T47D (cell line): ENCODE data around the gene TAF11L6.
"Not testable (repeated sequence)": the region's sequence is repeated elsewhere in the genome, so short reads cannot be mapped to it uniquely, and the experiment has no call there.

Experiments used
- DNase-seq, 2 experiments: peaks; one replicate each; pipeline versions ENCODE4 v3.0.0 to v3.0.0-alpha.2; 2011 to 2012; ENCODE audit warnings: low read depth in 1 of 2, low spot score in 1 of 2
- JUND ChIP-seq: IDR thresholded peaks from 2 replicates; pipeline ENCODE4 v1.6.1; 2012; ENCODE audit warnings: low read depth
- in situ Hi-C: cut with HindIII; loops from 2 replicates; pipeline ENCODE4 v1.10.0; 2016; ENCODE audit warnings: low sequenced_read_pairs, low pct_unique_long_range_greater_than_20kb

TAF11L6 gene

GRCh38 chr5:17528369-17528768 is at the start of gene TAF11L6:
Gene TAF11L6 (plus strand): TSS chr5:17528669.
- DNase-seq: not testable (repeated sequence)

DNA sequence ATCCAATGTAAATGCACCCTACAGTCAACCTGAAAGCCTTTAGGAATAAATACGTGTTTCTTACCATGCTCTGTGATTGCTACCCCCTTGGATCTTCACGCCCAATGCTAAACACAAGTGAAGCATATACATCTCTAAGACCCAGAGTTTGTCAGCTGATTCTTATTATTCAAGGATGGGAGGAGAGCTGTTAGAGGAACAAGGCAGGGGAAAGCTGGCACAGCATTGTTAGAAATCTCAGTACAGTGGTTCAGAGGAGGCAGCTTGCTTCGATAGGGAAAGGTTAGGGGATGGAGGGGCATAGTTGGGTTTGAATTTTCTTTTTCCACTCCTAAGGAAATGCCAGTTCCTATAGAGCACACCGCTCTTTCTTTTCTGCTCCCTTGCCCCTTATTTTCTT is 47.1 kb upstream of the TAF11L6 start:
- no peak for DNase-seq
- no peak for TF ChIP-seq JUND
- in situ Hi-C loops: no loop called here

More at GRCh38 chr5:17528369-17528768, at the start of gene TAF11L6:
- in situ Hi-C loops: not testable (repeated sequence)

DNA sequence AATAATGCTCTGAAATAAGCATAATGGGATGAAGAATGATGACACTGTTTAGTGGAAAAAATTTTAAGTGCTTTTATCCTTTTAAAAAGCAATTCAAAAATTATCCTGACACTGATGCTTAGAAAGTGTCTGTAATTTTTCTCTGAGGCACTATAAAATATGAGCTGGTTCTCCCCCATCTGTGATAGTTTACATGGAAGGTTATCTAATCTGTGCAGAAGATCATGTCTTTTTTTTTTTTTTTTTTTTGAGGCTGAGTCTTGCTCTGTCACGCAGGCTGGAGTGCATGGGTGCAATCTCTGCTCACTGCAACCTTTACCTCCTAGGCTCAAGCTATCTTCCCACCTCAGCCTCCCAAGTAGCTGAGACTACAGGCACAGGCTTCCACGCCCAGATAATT is 45.7 kb upstream of the TAF11L6 start:
- no peak for DNase-seq
- in situ Hi-C loops: no loop called here
- no peak for TF ChIP-seq JUND

- in situ Hi-C loops, DNase-seq: not testable (repeated sequence)
These were observed 41.9 kb upstream of the TAF11L6 start for GRCh38 chr5:17486464-17487173.

GRCh38 chr5:17487174-17487512 is 41.3 kb upstream of the TAF11L6 start:
- no peak for DNase-seq
- in situ Hi-C loops: no loop called here
- no peak for TF ChIP-seq JUND

DNA sequence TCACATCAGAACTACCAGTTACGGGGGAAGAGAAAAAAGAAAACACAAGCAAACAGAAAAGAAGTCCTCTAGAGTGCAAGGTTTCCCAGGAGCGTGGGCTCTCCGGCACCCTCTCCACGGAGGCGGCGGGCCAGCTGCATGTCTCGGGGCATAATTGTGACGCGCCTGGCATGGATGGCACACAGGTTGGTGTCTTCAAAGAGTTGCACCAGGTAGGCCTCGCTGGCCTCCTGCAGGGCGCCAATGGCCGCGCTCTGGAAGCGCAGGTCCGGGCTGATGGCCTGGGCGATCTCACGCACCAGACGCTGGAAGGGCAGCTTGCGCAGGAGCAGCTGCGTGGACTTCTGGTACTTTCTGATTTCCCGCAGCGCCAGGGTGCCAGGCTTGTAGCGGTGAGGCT is 37.2 kb upstream of the TAF11L6 start:
- in situ Hi-C loops, DNase-seq: not testable (repeated sequence)

GRCh38 chr5:17492770-17493169 is 35.7 kb upstream of the TAF11L6 start:
- in situ Hi-C loops: no loop called here
- DNase-seq: no peak
- TF ChIP-seq JUND: no peak

DNA sequence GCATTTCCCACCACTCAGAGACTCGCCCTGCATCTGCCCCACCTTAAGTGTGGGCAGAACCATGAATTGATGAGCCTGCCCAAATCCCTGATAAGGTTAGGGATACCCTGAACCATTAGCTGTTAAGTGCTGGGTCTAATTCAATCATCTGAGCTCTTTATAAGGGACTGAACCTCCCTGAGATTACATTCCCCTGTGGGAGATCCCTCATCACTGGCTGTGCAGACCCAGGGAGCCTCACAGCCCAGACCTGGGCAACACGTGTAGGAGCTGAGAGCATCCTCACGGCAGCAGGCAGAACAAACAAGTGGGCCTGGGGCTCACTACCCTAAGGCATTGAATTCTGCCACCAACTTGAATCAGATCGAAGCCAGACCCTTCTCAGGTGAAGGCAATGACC is 31.0 kb upstream of the TAF11L6 start:
- no peak for TF ChIP-seq JUND
- in situ Hi-C loops: no loop called here
- DNase-seq: no peak

DNA sequence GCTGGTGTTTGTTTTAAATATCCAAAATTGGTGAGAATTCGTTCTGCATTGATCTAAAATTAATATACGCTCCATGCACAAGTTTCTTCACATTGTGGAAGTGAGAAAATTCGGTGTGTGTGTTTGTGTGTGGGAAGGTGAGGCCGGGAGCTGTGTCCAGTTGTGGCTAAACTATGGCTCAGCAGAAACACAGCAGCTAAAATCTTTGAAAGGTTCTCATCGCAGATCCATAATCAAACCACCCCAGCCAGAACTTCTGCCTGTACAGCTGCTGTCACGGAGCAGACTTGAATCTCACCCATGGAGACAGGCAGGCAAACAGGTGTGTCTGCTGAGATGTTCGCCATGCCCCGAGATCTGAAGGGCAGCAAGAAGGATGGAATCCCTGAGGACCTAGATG is 30.5 kb upstream of the TAF11L6 start, which contains the start of gene TAF11L2:
TSS of gene TAF11L2 (plus strand) at position 301 of the 400 bp plus-strand sequence.
- in situ Hi-C loops, DNase-seq: not testable (repeated sequence)

DNA sequence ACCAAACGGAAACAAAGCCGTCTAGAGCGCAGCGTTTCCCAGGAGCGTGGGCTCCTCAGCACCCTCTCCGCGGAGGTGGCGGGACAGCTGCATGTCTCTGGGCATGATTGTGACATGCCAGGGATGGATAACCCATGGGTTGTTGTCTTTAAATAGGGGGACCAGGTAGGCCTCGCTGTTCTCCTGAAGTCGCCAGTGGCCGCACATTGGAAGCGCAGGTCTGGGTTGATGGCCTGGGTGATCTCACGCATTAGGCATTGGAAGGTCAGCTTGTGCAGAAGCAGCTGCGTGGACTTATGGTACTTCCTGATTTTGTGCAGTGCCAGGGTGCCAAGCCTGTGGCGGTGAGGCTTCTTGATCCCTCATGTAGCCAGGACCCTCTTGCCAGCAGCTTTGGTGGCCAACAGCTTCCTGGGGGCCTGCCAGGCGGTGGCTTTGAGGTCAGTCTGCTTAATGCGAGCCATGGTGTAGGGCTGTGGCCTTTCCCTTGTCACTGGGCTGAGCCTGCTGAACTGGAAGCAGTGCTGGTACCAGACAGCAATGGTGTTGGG is 16.6 kb upstream of the TAF11L6 start:
- no peak for TF ChIP-seq JUND
- no peak for DNase-seq
- in situ Hi-C loops: no loop called here

DNA sequence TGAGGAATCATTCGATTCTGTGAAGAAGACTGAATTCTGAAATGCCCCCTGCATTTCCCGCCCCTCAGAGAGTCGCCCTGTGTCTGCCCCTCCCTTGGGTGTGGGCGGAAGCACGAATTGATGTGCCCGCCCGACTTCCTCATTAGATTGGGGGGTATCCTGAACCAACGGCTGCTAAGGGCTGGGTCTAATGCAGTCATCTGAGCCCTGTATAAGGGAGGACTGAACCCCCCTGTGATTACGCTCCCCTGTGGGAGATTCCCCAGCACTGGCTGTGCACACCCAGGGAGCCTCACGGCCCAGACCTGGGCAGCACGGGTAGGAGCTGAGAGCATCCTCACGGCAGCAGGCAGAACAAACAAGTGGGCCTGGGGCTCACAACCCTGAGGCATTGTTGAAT is 10.9 kb upstream of the TAF11L6 start:
- DNase-seq, in situ Hi-C loops: not testable (repeated sequence)

- DNase-seq, in situ Hi-C loops: not testable (repeated sequence)
These were observed 10.4 kb upstream of the TAF11L6 start, which contains the start of gene TAF11L3 for GRCh38 chr5:17518067-17518466. Gene TAF11L3 (plus strand): TSS chr5:17518367.

DNA sequence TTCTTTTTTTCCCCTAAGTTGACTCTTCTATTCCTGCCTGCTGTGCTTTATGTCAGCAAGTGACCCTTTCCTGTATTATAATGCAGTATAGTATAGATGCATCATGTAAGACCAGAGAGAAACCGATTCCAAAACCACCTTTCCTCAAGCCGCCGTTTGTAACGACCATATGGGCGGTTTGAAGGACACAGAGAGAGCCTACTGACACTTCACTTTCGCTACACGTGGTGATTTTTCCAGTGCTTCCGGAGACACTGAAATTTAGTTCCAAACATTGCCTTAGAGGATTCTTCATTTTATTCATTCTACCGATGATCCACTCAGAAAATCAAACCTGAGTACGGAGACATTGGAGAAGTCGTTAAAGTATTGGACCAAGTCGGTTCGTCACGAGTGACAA is 9.0 kb upstream of the TAF11L6 start:
- DNase-seq, in situ Hi-C loops: not testable (repeated sequence)

DNA sequence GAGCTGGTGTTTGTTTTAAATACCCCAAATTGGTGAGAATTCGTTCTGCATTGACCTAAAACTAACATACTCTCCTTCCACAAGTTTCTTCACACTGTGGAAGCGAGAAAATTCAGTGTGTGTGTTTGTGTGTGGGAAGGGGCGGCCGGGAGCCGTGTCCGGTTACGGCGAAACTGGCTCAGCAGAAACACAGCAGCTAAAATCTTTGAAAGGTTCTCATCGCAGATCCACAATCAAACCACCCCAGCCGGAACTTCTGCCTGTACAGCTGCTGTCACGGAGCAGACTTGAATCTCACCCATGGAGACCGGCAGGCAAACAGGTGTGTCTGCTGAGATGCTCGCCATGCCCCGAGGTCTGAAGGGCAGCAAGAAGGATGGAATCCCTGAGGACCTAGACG is 7.0 kb upstream of the TAF11L6 start, which contains the start of gene TAF11L4:
TSS of gene TAF11L4 (plus strand) at position 301 of the 400 bp plus-strand sequence.
- in situ Hi-C loops, DNase-seq: not testable (repeated sequence)

DNA sequence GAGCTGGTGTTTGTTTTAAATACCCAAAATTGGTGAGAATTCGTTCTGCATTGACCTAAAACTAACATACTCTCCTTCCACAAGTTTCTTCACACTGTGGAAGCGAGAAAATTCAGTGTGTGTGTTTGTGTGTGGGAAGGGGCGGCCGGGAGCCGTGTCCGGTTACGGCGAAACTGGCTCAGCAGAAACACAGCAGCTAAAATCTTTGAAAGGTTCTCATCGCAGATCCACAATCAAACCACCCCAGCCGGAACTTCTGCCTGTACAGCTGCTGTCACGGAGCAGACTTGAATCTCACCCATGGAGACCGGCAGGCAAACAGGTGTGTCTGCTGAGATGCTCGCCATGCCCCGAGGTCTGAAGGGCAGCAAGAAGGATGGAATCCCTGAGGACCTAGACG is 3.5 kb upstream of the TAF11L6 start, which contains the start of gene TAF11L5:
TSS of gene TAF11L5 (plus strand) at position 301 of the 400 bp plus-strand sequence.
- in situ Hi-C loops, DNase-seq: not testable (repeated sequence)

DNA sequence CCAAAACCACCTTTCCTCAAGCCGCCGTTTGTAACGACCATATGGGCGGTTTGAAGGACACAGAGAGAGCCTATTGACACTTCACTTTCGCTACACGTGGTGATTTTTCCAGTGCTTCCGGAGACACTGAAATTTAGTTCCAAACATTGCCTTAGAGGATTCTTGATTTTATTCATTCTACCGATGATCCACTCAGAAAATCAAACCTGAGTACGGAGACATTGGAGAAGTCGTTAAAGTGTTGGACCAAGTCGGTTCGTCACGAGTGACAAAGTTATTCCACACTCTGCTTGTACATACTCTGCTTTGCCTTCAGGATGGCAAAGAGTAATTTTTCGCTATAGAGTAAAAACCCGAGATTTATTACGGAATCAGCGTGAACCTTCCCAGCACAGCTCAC is 2.0 kb upstream of the TAF11L6 start:
- in situ Hi-C loops, DNase-seq: not testable (repeated sequence)
